HPDE6-E6E7 (cell line): ENCODE results near the gene PIK3CD.
"Not testable (repeated sequence)": the region's sequence is repeated elsewhere in the genome, so short reads cannot be mapped to it uniquely, and the experiment has no call there.

Source experiments
- DNase-seq: peaks from one replicate; pipeline ENCODE4 v3.0.0; 2011; ENCODE audit warnings: missing footprints; ENCODE audit errors: extremely low spot score

The PIK3CD gene

GRCh38 chr1:9621032-9621431 lies 30.5 kb upstream of the PIK3CD start:
- no peak for DNase-seq

GRCh38 chr1:9624081-9624480 lies 27.4 kb upstream of the PIK3CD start:
- no peak for DNase-seq

GRCh38 chr1:9625030-9625429 lies 26.5 kb upstream of the PIK3CD start:
- DNase-seq = not testable (repeated sequence)

GRCh38 chr1:9626201-9626608 lies 25.3 kb upstream of the PIK3CD start:
- DNase-seq = no peak

GRCh38 chr1:9628541-9629444 lies 22.7 kb upstream of the PIK3CD start:
- DNase-seq = no peak

- no peak for DNase-seq
These were observed 21.9 kb upstream of the PIK3CD start for GRCh38 chr1:9629445-9630201.

- no peak for DNase-seq
These were observed 21.0 kb upstream of the PIK3CD start for GRCh38 chr1:9630331-9631111.

GRCh38 chr1:9631613-9632012 lies 19.9 kb upstream of the PIK3CD start:
- DNase-seq = no peak

- DNase-seq = no peak
These were observed 18.0 kb upstream of the PIK3CD start for GRCh38 chr1:9633493-9633892.

GRCh38 chr1:9634582-9634981 lies 16.9 kb upstream of the PIK3CD start:
- DNase-seq = no peak

GRCh38 chr1:9639227-9639626 lies 12.3 kb upstream of the PIK3CD start:
- no peak for DNase-seq

GRCh38 chr1:9643351-9644256 lies 7.9 kb upstream of the PIK3CD start:
- DNase-seq = no peak

GRCh38 chr1:9646037-9646436 lies 5.5 kb upstream of the PIK3CD start:
- no peak for DNase-seq

GRCh38 chr1:9648171-9648570 lies 3.4 kb upstream of the PIK3CD start:
- no peak for DNase-seq

- no peak for DNase-seq
These were observed 1.8 kb upstream of the PIK3CD start for GRCh38 chr1:9649769-9650168.

GRCh38 chr1:9651220-9651564 lies 339 bp upstream of the PIK3CD start:
- DNase-seq = no peak

- DNase-seq = no peak
These were observed 1.1 kb downstream of the PIK3CD start for GRCh38 chr1:9652379-9653209.

- DNase-seq = no peak
These were observed 1.6 kb downstream of the PIK3CD start for GRCh38 chr1:9653210-9653490.

- no peak for DNase-seq
These were observed 2.0 kb downstream of the PIK3CD start for GRCh38 chr1:9653491-9654050.
